Kidney epithelial cell (primary cell): ENCODE results near the gene SMAD9. TPM values are rescaled to one million over a fixed set of nuclear protein-coding genes. Genes with fewer than 3 reads are reported as not detected.

Experiments
- DNase-seq: peaks from one replicate; pipeline ENCODE4 v3.0.0-alpha.2; 2010; ENCODE audit warnings: low read depth
- H3K27me3 ChIP-seq: 2 replicates; pipeline ENCODE4 v1.6.0; 2011; ENCODE audit warnings: low read length; ENCODE audit not compliant: control insufficient read depth, insufficient read depth
- H3K36me3 ChIP-seq: 2 replicates; pipeline ENCODE4 v1.5.1; 2011; ENCODE audit warnings: low read length; ENCODE audit not compliant: control insufficient read depth, insufficient read depth
- H3K4me3 ChIP-seq: 2 replicates; pipeline ENCODE4 v1.5.1; 2011; ENCODE audit warnings: low read depth, mild to moderate bottlenecking, control low read depth, low read length
- total RNA-seq: library from RNA; depleted of rRNA; stranded (reverse); fragments of >200 nt; gene quantifications from 2 replicates; pipeline ENCODE4 v1.2.3, GENCODE V29; 2015
- TF ChIP-seq, protein P1 (sequence below): IDR thresholded peaks from 2 replicates; pipeline ENCODE4 v1.5.1; 2011; ENCODE audit warnings: mild to moderate bottlenecking, moderate library complexity, low read length, control low read depth, inconsistent platforms; ENCODE audit not compliant: insufficient read depth, poor library complexity, severe bottlenecking

Gene SMAD9
- total RNA-seq, 1 donor from 2014 or later, result 0.38 TPM

DNA sequence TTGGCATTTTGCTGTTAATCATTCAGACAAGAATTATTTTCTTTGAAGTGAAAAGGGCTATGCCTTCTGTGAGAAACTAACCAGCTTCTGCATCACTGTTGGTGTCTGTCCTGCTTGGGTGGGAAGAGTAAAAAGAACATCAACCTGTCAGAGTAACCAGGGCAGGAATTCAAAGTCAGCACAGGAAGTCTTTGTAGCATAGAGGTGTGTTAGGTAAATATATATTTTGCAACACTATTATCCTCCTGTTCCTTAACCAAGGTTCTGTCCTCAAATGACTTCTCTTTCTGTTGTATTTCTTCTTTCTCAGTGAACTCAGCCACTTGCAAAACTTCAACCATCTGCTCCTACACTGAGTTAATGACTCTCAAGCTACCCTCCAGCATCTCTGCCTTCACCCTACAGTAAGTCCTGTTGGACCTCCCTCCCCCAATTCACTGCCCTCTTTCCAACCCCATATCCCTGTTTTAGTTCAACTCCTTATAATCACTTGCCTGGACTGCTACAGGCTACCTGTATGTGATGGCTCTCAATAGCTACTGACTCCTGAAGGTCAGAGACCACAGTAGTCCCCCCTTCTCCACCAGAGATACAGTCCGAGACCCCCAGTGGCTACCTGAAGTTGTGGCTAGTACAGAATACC lies 49.9 kb downstream of the SMAD9 start:
- TF ChIP-seq, protein P1, sequence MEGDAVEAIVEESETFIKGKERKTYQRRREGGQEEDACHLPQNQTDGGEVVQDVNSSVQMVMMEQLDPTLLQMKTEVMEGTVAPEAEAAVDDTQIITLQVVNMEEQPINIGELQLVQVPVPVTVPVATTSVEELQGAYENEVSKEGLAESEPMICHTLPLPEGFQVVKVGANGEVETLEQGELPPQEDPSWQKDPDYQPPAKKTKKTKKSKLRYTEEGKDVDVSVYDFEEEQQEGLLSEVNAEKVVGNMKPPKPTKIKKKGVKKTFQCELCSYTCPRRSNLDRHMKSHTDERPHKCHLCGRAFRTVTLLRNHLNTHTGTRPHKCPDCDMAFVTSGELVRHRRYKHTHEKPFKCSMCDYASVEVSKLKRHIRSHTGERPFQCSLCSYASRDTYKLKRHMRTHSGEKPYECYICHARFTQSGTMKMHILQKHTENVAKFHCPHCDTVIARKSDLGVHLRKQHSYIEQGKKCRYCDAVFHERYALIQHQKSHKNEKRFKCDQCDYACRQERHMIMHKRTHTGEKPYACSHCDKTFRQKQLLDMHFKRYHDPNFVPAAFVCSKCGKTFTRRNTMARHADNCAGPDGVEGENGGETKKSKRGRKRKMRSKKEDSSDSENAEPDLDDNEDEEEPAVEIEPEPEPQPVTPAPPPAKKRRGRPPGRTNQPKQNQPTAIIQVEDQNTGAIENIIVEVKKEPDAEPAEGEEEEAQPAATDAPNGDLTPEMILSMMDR, result no peak
- H3K4me3 ChIP-seq, result no peak overlapping the region
- no peak for DNase-seq

DNA sequence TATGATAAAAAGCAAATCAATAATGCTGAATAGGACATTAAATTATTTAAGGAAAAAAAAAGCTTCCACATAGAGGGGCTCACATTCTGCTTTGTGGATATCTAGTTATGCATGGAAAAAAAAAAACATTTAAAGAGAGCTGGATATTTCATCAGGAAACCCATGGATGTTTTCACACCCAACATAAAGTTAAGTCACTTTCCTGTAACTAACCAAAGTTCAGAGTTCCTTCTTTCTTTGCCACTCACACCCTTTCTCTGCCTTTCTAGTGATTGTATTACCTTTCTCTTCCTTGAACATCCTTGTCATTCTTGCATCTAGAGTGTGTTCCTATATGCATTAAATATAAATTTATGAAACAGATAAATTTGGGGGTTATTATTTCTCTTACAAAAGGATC lies 53.8 kb downstream of the SMAD9 start:
- no peak overlapping the region for H3K4me3 ChIP-seq
- TF ChIP-seq, protein P1, result no peak
- no peaks in the 10 kb centered on the region for H3K27me3 ChIP-seq
- no peak for DNase-seq
- H3K36me3 ChIP-seq, result no peaks in the 10 kb centered on the region

More for the DNA sequence above, 49.9 kb downstream of the SMAD9 start:
- Histone ChIP-seq H3K36me3 (no peaks in the 10 kb centered on the region), H3K27me3 (no peaks in the 10 kb centered on the region)

DNA sequence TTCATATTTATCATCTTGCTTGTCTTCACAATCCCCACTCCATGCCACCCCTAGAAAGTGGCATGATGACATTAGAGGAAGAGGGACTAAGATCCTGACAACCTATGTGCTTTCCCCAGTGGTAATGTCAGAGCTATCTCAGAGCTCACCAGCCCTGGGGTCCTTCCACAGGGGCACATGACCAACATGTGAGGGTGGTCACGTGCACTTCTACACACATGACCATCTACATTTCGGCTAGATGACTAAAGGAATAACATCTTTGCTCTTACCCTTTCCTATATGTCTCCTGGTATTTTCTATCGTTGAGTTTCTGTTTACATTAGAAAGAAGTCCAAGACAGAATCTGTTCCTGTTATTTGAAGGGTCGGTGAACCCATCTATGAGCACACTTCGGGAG lies 54.8 kb downstream of the SMAD9 start:
- no peak for DNase-seq
- no peak overlapping the region for H3K4me3 ChIP-seq
- H3K27me3 ChIP-seq, result no peaks in the 10 kb centered on the region
- no peaks in the 10 kb centered on the region for H3K36me3 ChIP-seq
- TF ChIP-seq, protein P1, result no peak

DNA sequence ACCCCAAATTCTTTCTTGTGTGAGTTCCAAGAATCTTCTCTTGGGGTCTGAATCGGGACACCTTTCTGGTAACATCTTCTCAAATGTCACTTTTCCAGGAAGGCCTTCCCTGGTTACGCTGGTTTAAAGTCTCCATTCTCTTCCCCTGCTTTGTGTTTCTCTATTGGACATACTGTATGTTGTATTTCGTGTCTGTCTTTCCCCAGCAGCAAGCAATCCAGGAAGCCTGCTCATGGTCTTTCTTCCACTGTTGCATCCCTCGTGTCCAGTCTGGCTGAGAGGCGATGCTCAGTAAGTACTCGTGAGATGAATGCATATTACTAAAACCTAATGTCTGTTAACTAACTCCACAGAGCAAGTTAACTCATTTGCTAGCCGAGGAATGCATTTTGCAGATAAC lies 57.3 kb downstream of the SMAD9 start:
- Histone ChIP-seq H3K27me3 (no peaks in the 10 kb centered on the region), H3K4me3 (no peak overlapping the region), H3K36me3 (no peaks in the 10 kb centered on the region)
- DNase-seq, result no peak
- TF ChIP-seq, protein P1, result no peak

DNA sequence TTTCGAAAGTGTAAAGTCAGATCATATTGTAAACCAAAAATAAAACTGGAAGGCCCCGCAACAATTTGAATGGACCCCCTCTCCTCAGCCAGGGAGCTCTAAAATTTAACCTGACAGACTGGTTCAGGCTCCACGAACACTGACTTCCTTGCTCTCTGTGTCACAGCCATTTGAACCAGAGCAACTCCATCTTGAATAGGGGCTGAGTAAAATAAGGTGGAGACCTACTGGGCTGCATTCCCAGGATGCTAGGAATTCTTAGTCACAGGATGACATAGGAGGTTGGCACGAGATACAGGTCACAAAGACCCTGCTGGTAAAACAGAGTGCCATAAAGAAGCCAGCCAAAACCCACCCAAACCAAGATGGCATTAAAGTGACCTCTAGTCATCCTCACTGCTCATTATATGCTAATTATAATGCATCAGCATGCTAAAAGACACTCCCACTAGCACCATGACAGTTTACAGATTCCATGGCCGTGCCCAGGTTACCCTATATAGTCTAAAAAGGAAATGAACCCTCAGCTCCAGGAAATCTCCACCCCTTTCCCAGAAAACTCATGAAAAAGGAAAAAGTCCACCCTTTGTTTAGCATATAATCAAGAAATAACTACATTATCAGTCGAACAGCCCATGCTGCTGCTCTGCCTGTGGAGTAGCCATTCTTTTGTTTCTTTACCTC lies 57.9 kb downstream of the SMAD9 start:
- TF ChIP-seq, protein P1, result no peak
- Histone ChIP-seq H3K4me3 (no peak overlapping the region), H3K27me3 (no peaks in the 10 kb centered on the region), H3K36me3 (no peaks in the 10 kb centered on the region)
- no peak for DNase-seq
